ENCODE measurements around the gene IFT88. TPM values are rescaled to one million over a fixed set of nuclear protein-coding genes. Genes with fewer than 3 reads are reported as not detected.

The IFT88 gene
- total and polyA plus RNA-seq, 2 of the 8 experiments (the other 6 are each of a cell fraction or from before 2014, with no cell fraction given) = 1.7 to 5.8 TPM

GRCh38 chr13:20633802-20634201, 66.8 kb downstream of the IFT88 start:
- Histone ChIP-seq H2AK5ac (ENCODE audit: low read depth, low read length) (no peak overlapping the region), H3K9me3 (ENCODE audit: insufficient read depth in 2 of 2, low read depth in 1 of 2, low read length in 1 of 2) (no peaks in the 10 kb centered on the region), H3K36me3 (ENCODE audit: control insufficient read depth in 2 of 4, insufficient read depth in 4 of 4, low read length in 3 of 4) (no peaks in the 10 kb centered on the region), H3K23ac (ENCODE audit: insufficient read length) (no peak overlapping the region), H3K27ac (ENCODE audit: low read depth, low read length) (no peak overlapping the region), H2BK15ac (ENCODE audit: low read length) (no peak overlapping the region), H4K91ac (replicated peaks; ENCODE audit: insufficient read length, low read length) (no peak overlapping the region), H3K23me2 (ENCODE audit: low read depth, low read length) (no peaks in the 10 kb centered on the region), H2BK5ac (ENCODE audit: low read depth, low read length) (no peak overlapping the region), H3K79me2 (ENCODE audit: control insufficient read depth in 1 of 2, insufficient read depth in 2 of 2, low read length in 2 of 2) (no peaks in the 10 kb centered on the region), H3K27me3 (replicated peaks in 1 of 4; ENCODE audit: control insufficient read depth in 3 of 4, extremely low read depth in 1 of 4, insufficient read depth in 3 of 4, low read length in 3 of 4) (no peaks in the 10 kb centered on the region), H2BK120ac (replicated peaks; ENCODE audit: low read depth, low read length) (no peak overlapping the region), H3K4ac (replicated peaks; ENCODE audit: insufficient read length, low read depth, low read length) (no peak overlapping the region), H2AFZ (ENCODE audit: low read length) (no peak overlapping the region), H3K18ac (ENCODE audit: extremely low read depth, low read length) (no peak overlapping the region), H3K56ac (replicated peaks; ENCODE audit: insufficient read length, low read depth, low read length) (no peak overlapping the region), H3K14ac (ENCODE audit: insufficient read length) (no peak overlapping the region), H3K4me1 (replicated peaks in 1 of 4; ENCODE audit: control insufficient read depth in 3 of 4, insufficient read depth in 4 of 4, low read length in 3 of 4) (no peaks in the 10 kb centered on the region), H3K4me3 (ENCODE audit: extremely low read depth in 1 of 4, insufficient read depth in 2 of 4, low read depth in 3 of 4, low read length in 4 of 4) (no peak overlapping the region), H4K20me1 (replicated peaks in 1 of 2; ENCODE audit: control insufficient read depth in 1 of 2, insufficient read depth in 2 of 2, low read length in 2 of 2) (no peaks in the 10 kb centered on the region), H4K5ac (ENCODE audit: insufficient read length, low read depth, low read length) (no peak overlapping the region), H2BK20ac (ENCODE audit: low read length) (no peak overlapping the region), H3K79me1 (ENCODE audit: low read depth, low read length) (no peaks in the 10 kb centered on the region), H2BK12ac (ENCODE audit: low read depth, low read length) (no peak overlapping the region), H4K8ac (ENCODE audit: extremely low read depth, insufficient read depth, low read length) (no peak overlapping the region), H3K4me2 (ENCODE audit: insufficient read depth in 1 of 2, low read depth in 2 of 2, low read length in 2 of 2) (no peak overlapping the region), H3K9ac (replicated peaks in 1 of 4; ENCODE audit: extremely low read depth in 1 of 4, low read depth in 3 of 4, low read length in 3 of 4) (no peak overlapping the region)
- FAIRE-seq (no peak), DNase-seq (ENCODE audit: low read depth in 1 of 2, low spot score in 2 of 2) (no peak)
- CTCF ChIA-PET (ENCODE audit: partially characterized antibody) = no interaction called here
- 87% methylated on average over 3 of the region's 3 CpGs; no CpG with 5 or more reads in 1 of the 2 experiments for WGBS, 2 experiments (ENCODE audit: extremely low coverage in 1 of 2, insufficient coverage in 1 of 2, insufficient read length in 1 of 2, insufficient replicate concordance in 2 of 2, low coverage in 1 of 2, low lambda C conversion rate in 2 of 2, missing lambda C conversion rate in 1 of 2)
- POLR2A ChIA-PET (ENCODE audit: partially characterized antibody) = no interaction called here
- TF ChIP-seq, protein P1, sequence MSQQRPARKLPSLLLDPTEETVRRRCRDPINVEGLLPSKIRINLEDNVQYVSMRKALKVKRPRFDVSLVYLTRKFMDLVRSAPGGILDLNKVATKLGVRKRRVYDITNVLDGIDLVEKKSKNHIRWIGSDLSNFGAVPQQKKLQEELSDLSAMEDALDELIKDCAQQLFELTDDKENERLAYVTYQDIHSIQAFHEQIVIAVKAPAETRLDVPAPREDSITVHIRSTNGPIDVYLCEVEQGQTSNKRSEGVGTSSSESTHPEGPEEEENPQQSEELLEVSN (IDR thresholded peaks at IDR 0.05) = no peak
- TF ChIP-seq SAP30 (IDR thresholded peaks at IDR 0.05; ENCODE audit: insufficient read depth, insufficient replicate concordance, low read length) (no peak), RNF2 (IDR thresholded peaks at IDR 0.05; ENCODE audit: borderline replicate concordance, low read depth, low read length, missing control alignments, poor library complexity, severe bottlenecking) (no peak), CTCF (IDR thresholded peaks at IDR 0.05; ENCODE audit: control extremely low read depth in 1 of 3, insufficient read depth in 1 of 3, low read depth in 1 of 3, low read length in 3 of 3) (no peak), JUN (IDR thresholded peaks at IDR 0.05; ENCODE audit: low read depth, low read length) (no peak), NANOG (IDR thresholded peaks at IDR 0.05; ENCODE audit: insufficient read depth, low read depth, low read length, poor library complexity, severe bottlenecking) (no peak), EZH2 (IDR thresholded peaks at IDR 0.05; ENCODE audit: low read depth, low read length, severe bottlenecking) (no peak), CHD2 (IDR thresholded peaks at IDR 0.05; ENCODE audit: low read length) (no peak), BACH1 (IDR thresholded peaks at IDR 0.05; ENCODE audit: low read length) (no peak), KDM1A (IDR thresholded peaks at IDR 0.05; ENCODE audit: borderline replicate concordance, low read length) (no peak)

All from H1 (cell line).